ENCODE data around the gene ULK4. TPM values are rescaled to one million over a fixed set of nuclear protein-coding genes. Genes with fewer than 3 reads are reported as not detected.

ULK4 gene
- total and polyA plus RNA-seq, 2 of the 4 experiments (the other 2 are of a cell fraction) = 2.7 to 5.0 TPM

DNA sequence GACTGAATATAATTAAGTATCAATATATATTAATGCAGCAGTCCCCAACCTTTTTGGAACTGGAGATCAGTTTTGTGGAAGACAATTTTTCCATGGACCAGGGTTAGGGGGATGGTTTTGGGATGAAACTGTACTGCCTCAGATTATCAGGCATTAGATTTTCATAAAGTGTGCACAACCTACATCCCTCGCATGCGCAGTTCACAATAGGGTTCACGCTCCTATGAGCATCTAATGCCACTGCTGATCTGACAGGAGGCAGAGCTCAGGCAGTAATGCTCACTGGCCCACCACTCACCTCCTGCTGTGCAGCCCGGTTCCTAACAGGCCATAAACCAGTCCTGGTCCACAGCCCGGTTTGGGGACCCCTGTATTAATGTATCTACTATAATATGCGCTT lies 95.6 kb downstream of the ULK4 start:
- Histone ChIP-seq H2AK9ac (replicated peaks; ENCODE audit: low read depth, low read length, poor library complexity) (no peak overlapping the region), H3K36me3 (ENCODE audit: control insufficient read depth, insufficient read depth, low read length) (no peaks in the 10 kb centered on the region), H3K9me1 (ENCODE audit: insufficient read depth, low read length) (no peaks in the 10 kb centered on the region), H2BK120ac (ENCODE audit: low read depth, low read length) (no peak overlapping the region), H4K20me1 (ENCODE audit: insufficient read depth, low read length) (no peaks in the 10 kb centered on the region), H3K4me3 (ENCODE audit: insufficient read depth, low read depth, low read length) (no peak overlapping the region), H2AK5ac (ENCODE audit: low read depth, low read length) (no peak overlapping the region), H3K18ac (ENCODE audit: low read depth, low read length) (no peak overlapping the region), H3K4ac (ENCODE audit: low read depth, low read length) (no peak overlapping the region), H2BK20ac (ENCODE audit: low read depth, low read length) (no peak overlapping the region), H3K14ac (replicated peaks; ENCODE audit: low read depth, low read length) (no peak overlapping the region), H2BK15ac (ENCODE audit: low read depth, low read length) (no peak overlapping the region), H4K8ac (ENCODE audit: low read depth in 2 of 2, low read length in 2 of 2) (no peak overlapping the region), H3K56ac (ENCODE audit: extremely low read depth, insufficient read depth, low read length) (no peak overlapping the region), H3K9me3 (ENCODE audit: control insufficient read depth, insufficient read depth, low read length) (no peaks in the 10 kb centered on the region), H4K5ac (ENCODE audit: low read depth, low read length) (no peak overlapping the region), H3K79me1 (ENCODE audit: low read depth in 1 of 2, low read length in 2 of 2) (no peaks in the 10 kb centered on the region), H4K91ac (ENCODE audit: insufficient read depth, low read depth, low read length) (no peak overlapping the region), H3K9ac (ENCODE audit: low read depth, low read length) (no peak overlapping the region), H3K27me3 (ENCODE audit: control insufficient read depth, insufficient read depth, low read length) (no peaks in the 10 kb centered on the region), H3K27ac (ENCODE audit: insufficient read depth, low read length) (no peak overlapping the region), H3K4me1 (ENCODE audit: control insufficient read depth, insufficient read depth, low read length) (no peaks in the 10 kb centered on the region), H2AFZ (replicated peaks; ENCODE audit: low read length, poor library complexity) (no peak overlapping the region), H2BK5ac (ENCODE audit: low read depth, low read length, poor library complexity, severe bottlenecking) (no peak overlapping the region), H3K23ac (ENCODE audit: low read depth, low read length) (no peak overlapping the region), H3K4me2 (ENCODE audit: low read depth, low read length) (no peak overlapping the region)
- dilution Hi-C loops (cut with HindIII; ENCODE audit: low sequenced_read_pairs, unreplicated experiment) (no loop called here), in situ Hi-C loops (cut with MboI; ENCODE audit: low sequenced_read_pairs) (no loop called here), intact Hi-C loops (cut with micrococcal nuclease) (no loop called here)
- POLR2A ChIA-PET (ENCODE audit: unreplicated experiment) = no interaction called here
- no peak for DNase-seq
- WGBS, 2 experiments (ENCODE audit: extremely low coverage in 2 of 2, insufficient read length in 1 of 2) = 100% methylated on average over 3 of the region's 6 CpGs; no CpG with 5 or more reads in 1 of the 2 experiments
- no peak for TF ChIP-seq FOS (IDR thresholded peaks at IDR 0.05; ENCODE audit: low read depth, low read length)
- TF ChIP-seq NFE2L2 (IDR thresholded peaks at IDR 0.05; ENCODE audit: low read depth, low read length) = no peak
- TF ChIP-seq SMC3 (IDR thresholded peaks at IDR 0.05; ENCODE audit: low read depth, low read length) = no peak
- TF ChIP-seq MAFK (IDR thresholded peaks at IDR 0.05; ENCODE audit: low read depth, low read length) = no peak
- TF ChIP-seq, protein P1, sequence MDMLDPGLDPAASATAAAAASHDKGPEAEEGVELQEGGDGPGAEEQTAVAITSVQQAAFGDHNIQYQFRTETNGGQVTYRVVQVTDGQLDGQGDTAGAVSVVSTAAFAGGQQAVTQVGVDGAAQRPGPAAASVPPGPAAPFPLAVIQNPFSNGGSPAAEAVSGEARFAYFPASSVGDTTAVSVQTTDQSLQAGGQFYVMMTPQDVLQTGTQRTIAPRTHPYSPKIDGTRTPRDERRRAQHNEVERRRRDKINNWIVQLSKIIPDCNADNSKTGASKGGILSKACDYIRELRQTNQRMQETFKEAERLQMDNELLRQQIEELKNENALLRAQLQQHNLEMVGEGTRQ (IDR thresholded peaks at IDR 0.05; ENCODE audit: low read depth, low read length) = no peak
- TF ChIP-seq BHLHE40 (IDR thresholded peaks at IDR 0.05; ENCODE audit: low read depth, low read length) = no peak
- no peak for TF ChIP-seq RFX5 (IDR thresholded peaks at IDR 0.05; ENCODE audit: low read depth, low read length)
- no peak for TF ChIP-seq POLR2A (IDR thresholded peaks at IDR 0.05; ENCODE audit: low read depth, low read length)
- no TSS peak for BruUV-seq (replicated peaks)
- CTCF ChIA-PET = no interaction called here
- no peak for ATAC-seq (ENCODE audit: low read depth)
